RWPE1 (cell line): ENCODE results near the gene ARL6IP4.

Experiments used
- CTCF ChIA-PET: fragments of 350-600 bp; sonication (Branson Sonifier 250); formaldehyde crosslinking; extraction: SDS; loops from one replicate; lab custom pipeline; 2021; lab: Yijun Ruan, JAX
- POLR2A ChIA-PET: fragments of 400-600 bp; formaldehyde crosslinking; extraction: SDS; loops from one replicate; lab custom pipeline; 2020; ENCODE audit warnings: antibody characterized with exemption; ENCODE audit not compliant: low non-redundant PET; lab: Yijun Ruan, JAX
- DNase-seq: peaks from one replicate; pipeline ENCODE4 v3.0.0; 2012; ENCODE audit warnings: low spot score
- H3K27ac ChIP-seq: fragments of 450-650 bp; 2 replicates; pipeline ENCODE4 v1.5.1; 2017
- TF ChIP-seq, protein P1 (sequence below): fragments of 450-650 bp; conservative IDR thresholded peaks from 2 replicates; pipeline ENCODE4 v1.5.1; 2017; ENCODE audit warnings: low read depth, mild to moderate bottlenecking

Gene ARL6IP4

DNA sequence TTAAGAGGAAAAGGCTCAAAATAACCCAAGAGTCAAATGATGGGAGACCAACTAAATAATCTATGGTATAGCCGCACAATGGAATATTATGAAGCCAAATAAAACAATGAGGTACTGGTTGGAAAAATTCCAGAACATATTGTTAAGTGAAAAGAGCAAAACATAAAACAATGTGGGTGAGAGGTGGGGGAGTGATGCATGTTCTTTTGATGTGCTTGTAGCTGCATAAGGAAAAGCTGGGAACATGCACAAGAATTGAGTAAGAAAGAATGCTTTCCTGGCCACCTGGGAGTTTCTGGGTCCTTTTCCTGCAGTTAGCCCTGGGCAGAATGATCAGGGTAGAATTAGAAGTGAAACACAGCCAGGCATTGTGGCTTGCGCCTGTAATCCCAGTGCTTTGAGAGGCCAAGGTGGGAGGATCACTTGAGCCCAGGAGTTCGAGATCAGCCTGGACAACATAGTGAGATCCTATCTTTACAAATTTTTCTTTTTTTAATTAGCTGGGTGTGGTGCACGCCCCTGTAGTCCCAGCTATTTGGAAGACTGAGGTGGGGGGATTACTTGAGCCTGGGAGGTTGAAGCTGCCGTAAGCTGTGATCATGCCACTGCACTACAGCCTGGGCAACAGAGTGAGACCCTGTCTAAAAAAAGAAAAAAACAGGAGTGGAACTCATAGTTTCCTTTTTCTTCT lies 22.1 kb upstream of the ARL6IP4 start:
- TF ChIP-seq, protein P1, sequence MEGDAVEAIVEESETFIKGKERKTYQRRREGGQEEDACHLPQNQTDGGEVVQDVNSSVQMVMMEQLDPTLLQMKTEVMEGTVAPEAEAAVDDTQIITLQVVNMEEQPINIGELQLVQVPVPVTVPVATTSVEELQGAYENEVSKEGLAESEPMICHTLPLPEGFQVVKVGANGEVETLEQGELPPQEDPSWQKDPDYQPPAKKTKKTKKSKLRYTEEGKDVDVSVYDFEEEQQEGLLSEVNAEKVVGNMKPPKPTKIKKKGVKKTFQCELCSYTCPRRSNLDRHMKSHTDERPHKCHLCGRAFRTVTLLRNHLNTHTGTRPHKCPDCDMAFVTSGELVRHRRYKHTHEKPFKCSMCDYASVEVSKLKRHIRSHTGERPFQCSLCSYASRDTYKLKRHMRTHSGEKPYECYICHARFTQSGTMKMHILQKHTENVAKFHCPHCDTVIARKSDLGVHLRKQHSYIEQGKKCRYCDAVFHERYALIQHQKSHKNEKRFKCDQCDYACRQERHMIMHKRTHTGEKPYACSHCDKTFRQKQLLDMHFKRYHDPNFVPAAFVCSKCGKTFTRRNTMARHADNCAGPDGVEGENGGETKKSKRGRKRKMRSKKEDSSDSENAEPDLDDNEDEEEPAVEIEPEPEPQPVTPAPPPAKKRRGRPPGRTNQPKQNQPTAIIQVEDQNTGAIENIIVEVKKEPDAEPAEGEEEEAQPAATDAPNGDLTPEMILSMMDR, result no peak
- CTCF ChIA-PET, result no interaction called here
- POLR2A ChIA-PET, result no interaction called here
- H3K27ac ChIP-seq, result no peak overlapping the region
- DNase-seq, result no peak

DNA sequence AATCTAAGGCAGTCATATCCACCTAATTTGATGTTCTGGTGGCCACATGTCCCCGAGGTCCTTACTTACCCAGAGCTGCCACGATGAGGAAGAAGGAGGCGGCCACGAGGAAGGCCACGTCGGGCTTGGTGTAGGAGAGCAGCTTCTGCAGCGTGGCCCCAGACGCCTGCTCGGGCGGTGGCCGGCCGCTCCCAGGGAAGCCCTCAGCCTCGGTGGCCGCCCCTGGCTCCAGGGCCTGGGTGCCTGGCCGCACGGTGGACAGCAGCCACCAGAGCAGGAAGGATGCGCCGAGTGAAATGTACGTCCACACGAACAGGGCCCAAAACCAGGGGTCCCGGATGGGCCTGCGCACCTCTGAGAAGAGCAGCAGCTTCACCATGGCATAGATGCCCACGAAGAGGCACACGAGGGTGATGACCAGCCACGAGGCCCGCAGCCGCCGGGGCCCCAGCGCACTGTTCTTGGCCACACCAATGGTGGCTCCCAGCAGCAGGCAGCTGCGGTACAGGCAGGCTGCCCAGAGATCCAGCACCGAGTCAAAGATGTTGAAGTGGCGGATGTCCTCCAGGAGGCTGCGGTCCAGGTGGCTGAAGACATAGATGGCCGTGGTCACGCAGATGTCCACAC lies 20.8 kb upstream of the ARL6IP4 start:
- ChIA-PET CTCF (no interaction called here), POLR2A (no interaction called here)
- H3K27ac ChIP-seq, result peak overlapping the region; percentile 4; the same call in 1 of the 2 replicates
- TF ChIP-seq, protein P1, result no peak
- no peak for DNase-seq

DNA sequence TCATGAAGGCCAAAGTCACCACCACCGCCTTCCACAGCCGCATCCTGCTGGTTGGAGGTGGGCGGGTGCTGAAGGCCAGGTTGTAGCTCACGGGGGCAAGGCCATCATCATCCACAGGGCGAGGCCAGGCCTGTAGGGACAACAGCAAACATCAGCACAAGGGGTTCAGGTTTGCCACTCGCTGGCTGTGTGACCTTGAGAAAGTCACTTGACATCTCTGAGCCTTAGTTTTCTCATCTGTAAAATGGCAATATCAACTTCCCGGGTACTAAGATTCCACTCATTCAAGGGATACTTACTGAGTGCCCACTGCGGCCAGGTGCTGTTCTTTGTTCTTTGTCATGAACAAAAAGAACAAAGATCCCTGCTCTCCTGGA lies 20.3 kb upstream of the ARL6IP4 start:
- no peak for DNase-seq
- ChIA-PET CTCF (no interaction called here), POLR2A (no interaction called here)
- TF ChIP-seq, protein P1, result no peak
- H3K27ac ChIP-seq, result peak overlapping the region; percentile 4; the same call in 1 of the 2 replicates

DNA sequence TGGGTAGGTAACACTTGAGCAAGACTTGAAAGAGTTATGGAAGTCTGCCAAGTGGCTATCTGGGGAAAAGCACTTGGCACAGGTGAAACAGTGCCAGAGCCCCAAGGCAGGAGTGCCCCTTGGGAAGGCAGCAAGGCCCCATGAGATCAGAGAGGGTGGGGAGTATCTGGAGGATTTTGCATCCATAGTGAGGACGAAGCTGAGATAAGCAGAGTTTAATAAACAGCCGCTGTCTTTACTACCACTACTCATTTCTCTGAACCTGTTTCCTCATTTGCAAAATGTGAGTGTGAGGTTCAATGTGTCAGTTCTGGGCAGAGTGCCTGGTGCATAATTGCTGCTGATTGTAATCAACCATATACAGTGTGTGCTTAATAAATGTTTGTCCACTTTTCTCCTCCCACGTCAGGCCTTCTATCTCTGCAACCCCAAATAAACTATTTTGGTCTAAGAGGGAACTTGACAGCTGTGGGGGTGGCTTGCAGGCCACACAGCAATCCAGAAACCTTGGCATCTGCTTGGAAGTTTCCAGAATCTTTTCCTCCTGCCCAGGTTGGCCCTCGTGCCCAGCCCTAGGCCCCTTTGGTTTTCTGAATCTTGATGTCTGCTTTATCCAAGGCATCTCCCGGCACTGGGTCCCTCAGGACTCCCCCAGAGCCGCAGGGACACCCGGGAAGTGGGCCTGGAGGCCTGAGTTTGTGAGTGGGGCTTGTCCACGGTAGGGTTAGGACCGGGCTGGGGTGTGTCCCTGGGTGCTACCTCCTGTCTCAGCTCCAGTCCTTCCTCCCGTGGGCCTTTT lies 18.8 kb upstream of the ARL6IP4 start:
- CTCF ChIA-PET, result interaction anchor here (0.6 kb wide), 2 partner anchors 39 to 94 kb away, joined by 3 to 4 read pairs; no protein-coding TSS in a partner anchor
- peak overlapping the region; percentile 60 for H3K27ac ChIP-seq
- TF ChIP-seq, protein P1, result no peak
- no peak for DNase-seq
- POLR2A ChIA-PET, result no interaction called here

DNA sequence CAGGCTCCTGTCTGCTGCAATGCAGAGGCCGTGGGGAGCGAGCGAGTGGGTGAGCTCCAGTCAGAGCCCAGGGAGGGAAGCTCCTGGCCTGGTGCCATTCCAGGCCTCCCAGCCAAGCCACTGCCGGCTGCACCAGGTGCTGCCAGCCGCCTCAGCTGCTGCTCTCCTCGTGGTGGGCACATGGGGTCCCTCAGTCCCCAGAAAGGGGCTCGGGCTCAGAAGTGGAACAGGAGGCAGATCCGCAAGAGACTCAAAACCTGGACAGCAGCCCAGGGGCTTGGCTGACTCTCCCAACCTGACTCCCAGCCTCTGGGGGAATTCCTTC lies 16.6 kb upstream of the ARL6IP4 start:
- peak overlapping the region; percentile 71 for H3K27ac ChIP-seq
- TF ChIP-seq, protein P1, result no peak
- ChIA-PET CTCF (no interaction called here), POLR2A (no interaction called here)
- DNase-seq, result no peak
